Esophagus muscularis mucosa (tissue), 4 donors: Measurements from ENCODE around the gene PF4V1. TPM values are rescaled to one million over a fixed set of nuclear protein-coding genes. Genes with fewer than 3 reads are reported as not detected.

Experiments used
- DNase-seq: peaks from one replicate; pipeline ENCODE4 v3.0.0-alpha.2; 2017; ENCODE audit errors: extremely low spot score
- H3K27ac ChIP-seq, 4 donors: fragments of 200-600 bp; sonication (generic); replicated peaks in 1 of 4; 1 replicate in 3 of 4; 2 replicates in 1 of 4; pipeline ENCODE4 v1.5.1; 2016 to 2019; ENCODE audit warnings: mild to moderate bottlenecking in 1 of 4
- H3K27me3 ChIP-seq, 4 donors: fragments of 200-600 bp; sonication (generic); one replicate each; pipeline versions ENCODE4 v1.5.1 to v1.6.0; 2016 to 2019
- H3K36me3 ChIP-seq, 4 donors: fragments of 200-600 bp; sonication (generic); one replicate each; pipeline ENCODE4 v1.5.1; 2016 to 2019
- H3K4me1 ChIP-seq, 4 donors: fragments of 200-600 bp; sonication (generic); one replicate each; pipeline ENCODE4 v1.5.1; 2016 to 2019
- H3K4me3 ChIP-seq, 4 donors: fragments of 200-600 bp; sonication (generic); 1 replicate in 2 of 4; 2 replicates in 2 of 4; pipeline ENCODE4 v1.5.1; 2016 to 2019; ENCODE audit warnings: mild to moderate bottlenecking in 4 of 4, moderate library complexity in 1 of 4
- H3K9me3 ChIP-seq, 4 donors: fragments of 200-600 bp; sonication (generic); 1 replicate in 3 of 4; 2 replicates in 1 of 4; pipeline ENCODE4 v1.5.1; 2016 to 2019
- EP300 ChIP-seq: sonication (generic); formaldehyde crosslinking; IDR thresholded peaks from one replicate; pipeline ENCODE4 v1.6.1; 2017; ENCODE audit warnings: antibody characterized with exemption
- POLR2A ChIP-seq: fragments of 450-650 bp; IDR thresholded peaks from one replicate; pipeline ENCODE4 v1.6.1; 2017; ENCODE audit warnings: antibody characterized with exemption, moderate library complexity, mild to moderate bottlenecking, low read depth
- POLR2AphosphoS5 ChIP-seq, 2 donors: sonication (generic); formaldehyde crosslinking; IDR thresholded peaks; one replicate each; pipeline ENCODE4 v1.6.1; 2017; ENCODE audit warnings: antibody characterized with exemption in 2 of 2
- WGBS: methylation state at CpG from one replicate; pipeline ENCODE4 v1.1.5; 2018; 5-methylcytosine and 5-hydroxymethylcytosine counted together
- intact Hi-C: fragments of 100-400 bp; cut with DNase I; formaldehyde crosslinking; loops from one replicate; pipeline ENCODE4 v1.15.1; 2023
- total RNA-seq, 4 donors: library from RNA; depleted of rRNA; stranded (reverse); fragments of >200 nt; gene quantifications; one replicate each; pipeline versions ENCODE4 v1.1.0 to v1.2.1, GENCODE V29; 2016
- TF ChIP-seq, protein P1 (sequence below), 3 experiments: fragments of 200-600 bp in 2 of 3; fragments of 450-650 bp in 1 of 3; sonication (generic) in 2 of 3; IDR thresholded peaks; one replicate each; pipeline ENCODE4 v1.5.1; 2017 to 2019; ENCODE audit warnings: antibody characterized with exemption in 3 of 3, mild to moderate bottlenecking in 2 of 3, moderate library complexity in 1 of 3

The PF4V1 gene
- total RNA-seq, 4 donors from 2014 or later, result not detected

DNA sequence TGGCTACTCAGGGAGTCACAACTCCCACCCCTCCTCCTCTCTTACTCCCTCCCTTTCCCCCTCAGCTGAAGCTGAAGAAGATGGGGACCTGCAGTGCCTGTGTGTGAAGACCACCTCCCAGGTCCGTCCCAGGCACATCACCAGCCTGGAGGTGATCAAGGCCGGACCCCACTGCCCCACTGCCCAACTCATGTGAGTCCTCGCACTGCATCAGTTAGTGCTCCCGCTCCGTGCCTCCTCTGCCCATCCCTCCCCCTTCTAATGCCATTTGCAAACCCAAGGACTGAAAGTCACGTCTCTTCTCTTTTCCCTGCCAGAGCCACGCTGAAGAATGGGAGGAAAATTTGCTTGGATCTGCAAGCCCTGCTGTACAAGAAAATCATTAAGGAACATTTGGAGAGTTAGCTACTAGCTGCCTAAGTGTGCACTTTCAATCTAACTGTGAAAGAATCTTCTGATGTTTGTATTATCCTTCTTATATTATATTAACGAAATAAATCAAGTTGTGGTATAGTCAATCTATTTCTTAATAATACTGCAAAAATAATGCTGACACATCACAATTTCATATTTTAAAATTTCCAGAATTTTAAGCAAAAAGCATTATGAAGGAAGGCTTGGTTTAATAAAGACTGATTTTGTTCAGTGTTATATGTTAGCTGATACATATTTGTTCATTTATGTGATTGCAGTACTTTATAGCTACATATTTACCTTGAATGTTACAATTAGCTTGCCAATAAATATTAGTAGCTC is 800 bp downstream of the PF4V1 start:
- no peak for DNase-seq
- Histone ChIP-seq H3K36me3 (no peaks in the 10 kb centered on the region), H3K4me1 (peaks cover 0 to 9% (median 7%) of the 10 kb centered on the region in 4 donors), H3K27ac (no peak overlapping the region), H3K9me3 (no peaks in the 10 kb centered on the region), H3K27me3 (peaks cover 0 to 31% (median 0%) of the 10 kb centered on the region in 4 donors), H3K4me3 (no peak overlapping the region)
- TF ChIP-seq EP300, result no peak
- TF ChIP-seq, protein P1, sequence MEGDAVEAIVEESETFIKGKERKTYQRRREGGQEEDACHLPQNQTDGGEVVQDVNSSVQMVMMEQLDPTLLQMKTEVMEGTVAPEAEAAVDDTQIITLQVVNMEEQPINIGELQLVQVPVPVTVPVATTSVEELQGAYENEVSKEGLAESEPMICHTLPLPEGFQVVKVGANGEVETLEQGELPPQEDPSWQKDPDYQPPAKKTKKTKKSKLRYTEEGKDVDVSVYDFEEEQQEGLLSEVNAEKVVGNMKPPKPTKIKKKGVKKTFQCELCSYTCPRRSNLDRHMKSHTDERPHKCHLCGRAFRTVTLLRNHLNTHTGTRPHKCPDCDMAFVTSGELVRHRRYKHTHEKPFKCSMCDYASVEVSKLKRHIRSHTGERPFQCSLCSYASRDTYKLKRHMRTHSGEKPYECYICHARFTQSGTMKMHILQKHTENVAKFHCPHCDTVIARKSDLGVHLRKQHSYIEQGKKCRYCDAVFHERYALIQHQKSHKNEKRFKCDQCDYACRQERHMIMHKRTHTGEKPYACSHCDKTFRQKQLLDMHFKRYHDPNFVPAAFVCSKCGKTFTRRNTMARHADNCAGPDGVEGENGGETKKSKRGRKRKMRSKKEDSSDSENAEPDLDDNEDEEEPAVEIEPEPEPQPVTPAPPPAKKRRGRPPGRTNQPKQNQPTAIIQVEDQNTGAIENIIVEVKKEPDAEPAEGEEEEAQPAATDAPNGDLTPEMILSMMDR (IDR thresholded peaks at IDR 0.05), result no peak
- TF ChIP-seq POLR2A, result no peak
- no peak for TF ChIP-seq POLR2AphosphoS5 (IDR thresholded peaks at IDR 0.05)
- intact Hi-C loops, result no loop called here
- WGBS, result 28% methylated on average over 8 of the region's 8 CpGs

DNA sequence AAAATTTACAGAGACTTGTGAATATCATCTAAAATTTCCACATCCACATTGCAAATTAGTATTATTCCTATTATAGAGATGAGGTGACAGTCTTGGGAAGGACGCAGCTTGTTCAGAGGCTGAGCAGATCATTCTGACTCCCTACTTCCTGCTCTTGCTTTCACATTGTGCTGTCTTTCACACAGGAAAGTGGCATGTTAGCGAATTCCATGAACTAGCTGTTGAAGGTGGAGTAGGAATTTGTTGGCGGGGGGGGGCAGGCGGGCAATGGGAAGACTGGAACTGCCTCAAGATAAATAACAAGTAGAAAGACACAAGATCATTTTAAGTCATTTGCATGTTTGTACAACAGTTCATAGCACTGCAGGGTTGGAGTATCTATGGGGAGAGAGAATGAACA is 2.3 kb downstream of the PF4V1 start:
- Histone ChIP-seq H3K4me3 (no peak overlapping the region), H3K9me3 (no peaks in the 10 kb centered on the region), H3K4me1 (peaks cover 0 to 9% (median 7%) of the 10 kb centered on the region in 4 donors), H3K27me3 (peaks cover 0 to 31% (median 0%) of the 10 kb centered on the region in 4 donors), H3K36me3 (no peaks in the 10 kb centered on the region), H3K27ac (no peak overlapping the region)
- WGBS, result 49% methylated on average over 4 of the region's 4 CpGs
- DNase-seq, result no peak
- TF ChIP-seq, protein P1 (IDR thresholded peaks at IDR 0.05), result no peak
- TF ChIP-seq POLR2AphosphoS5 (IDR thresholded peaks at IDR 0.05), result no peak
- TF ChIP-seq POLR2A, result no peak
- TF ChIP-seq EP300, result no peak
- intact Hi-C loops, result no loop called here

DNA sequence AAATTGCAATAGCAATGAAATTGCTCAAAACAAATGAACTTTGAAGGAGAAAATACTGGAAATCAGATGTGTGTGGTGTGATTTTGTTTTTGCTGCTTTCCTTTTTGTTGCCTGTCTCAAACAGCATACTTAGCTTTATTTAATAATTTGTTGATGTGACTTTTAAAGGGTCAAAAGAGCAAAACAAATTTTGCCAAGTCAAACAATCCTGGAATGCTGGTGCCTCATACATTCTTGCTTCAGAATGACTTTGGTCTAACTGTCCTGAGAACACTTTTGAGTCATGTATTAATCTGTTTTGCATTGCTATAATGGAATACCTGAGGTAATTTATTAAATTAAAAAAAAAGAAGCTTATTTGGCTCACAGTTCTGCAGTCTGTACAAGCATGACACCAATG is 3.4 kb downstream of the PF4V1 start:
- DNase-seq, result no peak
- Histone ChIP-seq H3K27ac (no peak overlapping the region), H3K4me1 (peaks cover 0 to 9% (median 7%) of the 10 kb centered on the region in 4 donors), H3K9me3 (no peaks in the 10 kb centered on the region), H3K27me3 (peaks cover 0 to 31% (median 0%) of the 10 kb centered on the region in 4 donors), H3K4me3 (no peak overlapping the region), H3K36me3 (no peaks in the 10 kb centered on the region)
- TF ChIP-seq POLR2A (no peak), EP300 (no peak), POLR2AphosphoS5 (IDR thresholded peaks at IDR 0.05) (no peak)
- TF ChIP-seq, protein P1 (IDR thresholded peaks at IDR 0.05), result no peak
- intact Hi-C loops, result no loop called here

DNA sequence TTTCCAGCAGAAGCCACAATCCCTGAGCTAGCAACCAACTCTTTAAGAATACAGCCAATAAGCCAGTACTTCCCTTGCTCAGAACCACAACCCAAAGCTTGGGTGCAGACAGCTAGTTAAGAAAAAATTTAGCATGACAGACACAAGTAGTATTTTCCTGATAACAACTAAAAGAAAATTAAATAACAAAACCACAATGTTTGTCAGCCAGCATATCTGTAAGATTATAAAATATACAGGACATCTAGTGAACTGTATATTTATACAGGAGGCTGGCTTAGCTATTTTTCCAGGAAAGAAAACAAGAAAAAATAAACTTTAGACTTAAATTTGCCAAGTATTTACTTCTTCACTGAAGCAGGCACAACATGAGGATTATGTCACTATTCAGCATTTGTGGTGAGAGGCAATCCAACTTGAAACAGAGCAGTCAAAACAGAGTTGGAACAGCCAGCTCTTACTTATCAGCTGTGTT is 6.6 kb downstream of the PF4V1 start:
- no peak for DNase-seq
- peaks cover 0 to 10% (median 0%) of the 10 kb centered on the region in 4 donors for H3K27me3 ChIP-seq
- no peaks in the 10 kb centered on the region for H3K36me3 ChIP-seq
- TF ChIP-seq, protein P1 (IDR thresholded peaks at IDR 0.05), result no peak
- TF ChIP-seq POLR2A (no peak), EP300 (no peak), POLR2AphosphoS5 (IDR thresholded peaks at IDR 0.05) (no peak)
- no peaks in the 10 kb centered on the region for H3K9me3 ChIP-seq
- no peaks in the 10 kb centered on the region for H3K4me1 ChIP-seq
- no peak overlapping the region for H3K4me3 ChIP-seq
- H3K27ac ChIP-seq, result no peak overlapping the region
- intact Hi-C loops, result no loop called here
